Fibroblast of skin of abdomen (primary cell): ENCODE data around the gene ABCG2.
"Not testable (repeated sequence)": the region's sequence is repeated elsewhere in the genome, so short reads cannot be mapped to it uniquely, and the experiment has no call there.

Experiments used
- DNase-seq: peaks from one replicate; pipeline ENCODE4 v3.0.0-alpha.2; 2013

Gene ABCG2

GRCh38 chr4:88109123-88109881 lies 49.1 kb downstream of the ABCG2 start:
- DNase-seq, result no peak

- peak; percentile 22 for DNase-seq
Observed at GRCh38 chr4:88108747-88109122, 49.7 kb downstream of the ABCG2 start.

- DNase-seq, result not testable (repeated sequence)
Observed at GRCh38 chr4:88108108-88108465, 50.4 kb downstream of the ABCG2 start.

- peak; percentile 7 for DNase-seq
Observed at GRCh38 chr4:88107406-88108107, 50.9 kb downstream of the ABCG2 start.

- DNase-seq, result peak; percentile 47
Observed at GRCh38 chr4:88106205-88106604, 52.2 kb downstream of the ABCG2 start.

GRCh38 chr4:88104902-88105610 lies 53.4 kb downstream of the ABCG2 start:
- peak; percentile 60 for DNase-seq

GRCh38 chr4:88102026-88102425 lies 56.4 kb downstream of the ABCG2 start:
- DNase-seq, result no peak

GRCh38 chr4:88101165-88101564 lies 57.3 kb downstream of the ABCG2 start:
- no peak for DNase-seq

GRCh38 chr4:88098993-88099752 lies 59.3 kb downstream of the ABCG2 start:
- DNase-seq, result no peak

GRCh38 chr4:88097781-88098180 lies 60.7 kb downstream of the ABCG2 start:
- peak; percentile 6 for DNase-seq

- no peak for DNase-seq
Observed at GRCh38 chr4:88097301-88097700, 61.1 kb downstream of the ABCG2 start.

- DNase-seq, result no peak
Observed at GRCh38 chr4:88093874-88094273, 64.6 kb downstream of the ABCG2 start.

GRCh38 chr4:88091378-88091777 lies 67.1 kb downstream of the ABCG2 start:
- DNase-seq, result no peak

- DNase-seq, result no peak
Observed at GRCh38 chr4:88090898-88091297, 67.5 kb downstream of the ABCG2 start.

GRCh38 chr4:88087004-88087403 lies 71.4 kb downstream of the ABCG2 start:
- no peak for DNase-seq

- DNase-seq, result no peak
Observed at GRCh38 chr4:88080626-88081025, 77.8 kb downstream of the ABCG2 start.

- DNase-seq, result no peak
Observed at GRCh38 chr4:88078579-88078978, 79.9 kb downstream of the ABCG2 start.

- no peak for DNase-seq
Observed at GRCh38 chr4:88077911-88078524, 80.4 kb downstream of the ABCG2 start.

- no peak for DNase-seq
Observed at GRCh38 chr4:88075336-88075735, 83.1 kb downstream of the ABCG2 start.

GRCh38 chr4:88070031-88070430 lies 88.4 kb downstream of the ABCG2 start:
- no peak for DNase-seq

GRCh38 chr4:88064410-88064809 lies 94.0 kb downstream of the ABCG2 start:
- DNase-seq, result no peak

GRCh38 chr4:88063634-88064296 lies 94.7 kb downstream of the ABCG2 start:
- no peak for DNase-seq
